A673 (cell line): ENCODE results near the gene RSRC1. TPM values are rescaled to one million over a fixed set of nuclear protein-coding genes. Genes with fewer than 3 reads are reported as not detected.

Experiments
- BruUV-seq: library from RNA; stranded (reverse); fragments of 400-500 nt; replicated peaks from 2 replicates; lab custom pipeline; 2021; lab: Mats Ljungman, UMichigan
- CTCF ChIA-PET: fragments of 300-600 bp; sonication (Branson Sonifier 250); formaldehyde crosslinking; loops from one replicate; lab custom pipeline; 2022; ENCODE audit warnings: antibody characterized with exemption; lab: Charles Lee
- POLR2A ChIA-PET: fragments of 300-600 bp; sonication (Branson Sonifier 250); formaldehyde crosslinking; loops from one replicate; lab custom pipeline; 2022; ENCODE audit warnings: antibody characterized with exemption; ENCODE audit not compliant: low non-redundant PET; lab: Charles Lee
- DNase-seq: peaks from one replicate; pipeline ENCODE4 v3.0.0-alpha.2; 2015; ENCODE audit warnings: low spot score
- H3K27ac ChIP-seq: fragments of 200-600 bp; sonication (generic); 2 replicates; pipeline ENCODE4 v1.5.1; 2016; ENCODE audit warnings: mixed run types, low read depth, mild to moderate bottlenecking, mixed read lengths, antibody characterized with exemption, low read length; ENCODE audit not compliant: poor library complexity, severe bottlenecking
- H3K27me3 ChIP-seq: fragments of 200-600 bp; sonication (generic); replicated peaks from 2 replicates; pipeline ENCODE4 v1.6.1; 2017; ENCODE audit warnings: mixed run types, low read depth, mild to moderate bottlenecking, mixed read lengths, antibody characterized with exemption, low read length; ENCODE audit not compliant: insufficient read depth, poor library complexity
- H3K36me3 ChIP-seq: fragments of 200-600 bp; sonication (generic); 2 replicates; pipeline ENCODE4 v1.6.1; 2016; ENCODE audit warnings: mixed run types, mild to moderate bottlenecking, mixed read lengths, antibody characterized with exemption, low read length; ENCODE audit not compliant: insufficient read depth, poor library complexity, severe bottlenecking
- H3K4me1 ChIP-seq: fragments of 200-600 bp; sonication (generic); 2 replicates; pipeline ENCODE4 v1.6.1; 2017; ENCODE audit warnings: mixed run types, mild to moderate bottlenecking, mixed read lengths, antibody characterized with exemption, low read length; ENCODE audit not compliant: insufficient read depth, poor library complexity, severe bottlenecking
- H3K4me3 ChIP-seq: fragments of 200-600 bp; sonication (generic); 2 replicates; pipeline ENCODE4 v1.5.1; 2016; ENCODE audit warnings: low read depth, mixed run types, mild to moderate bottlenecking, mixed read lengths, low read length; ENCODE audit not compliant: poor library complexity, severe bottlenecking
- H3K9me3 ChIP-seq: fragments of 200-600 bp; sonication (generic); 2 replicates; pipeline ENCODE4 v1.6.1; 2016; ENCODE audit warnings: mixed run types, low read depth, mild to moderate bottlenecking, mixed read lengths, antibody characterized with exemption, low read length; ENCODE audit not compliant: poor library complexity, severe bottlenecking
- CTCF ChIP-seq: fragments of 300-800, 200-600 bp; sonication (generic); conservative IDR thresholded peaks from 2 replicates; pipeline ENCODE4 v1.5.1; 2017; ENCODE audit warnings: low read depth, mild to moderate bottlenecking, antibody characterized with exemption, low read length, moderate library complexity, mixed read lengths
- EZH2 ChIP-seq: fragments of 200-600 bp; sonication (generic); IDR thresholded peaks from 2 replicates; pipeline ENCODE4 v1.6.1; 2017; ENCODE audit warnings: borderline replicate concordance, low read depth, mild to moderate bottlenecking, mixed read lengths, antibody characterized with exemption, low read length; ENCODE audit not compliant: poor library complexity, severe bottlenecking
- intact Hi-C: fragments of 100-400 bp; cut with micrococcal nuclease; formaldehyde crosslinking; loops from one replicate; pipeline ENCODE4 v1.10.0; 2022; ENCODE audit not compliant: unreplicated experiment
- total RNA-seq: library from RNA; stranded (reverse); gene quantifications from 2 replicates; pipeline ENCODE4 v1.2.3, GENCODE V29; 2021

Gene RSRC1
- total RNA-seq, 1 experiment from 2014 or later: 59.4 TPM

GRCh38 chr3:158260392-158260791, 150.5 kb downstream of the RSRC1 start:
- no peak overlapping the region for H3K27ac ChIP-seq
- no peaks in the 10 kb centered on the region for H3K36me3 ChIP-seq
- H3K4me1 ChIP-seq: no peaks in the 10 kb centered on the region
- no peak overlapping the region for H3K4me3 ChIP-seq
- POLR2A ChIA-PET: no interaction called here
- no peak for DNase-seq
- BruUV-seq: no TSS peak
- CTCF ChIA-PET: no interaction called here
- intact Hi-C loops: no loop called here
- H3K27me3 ChIP-seq: no peaks in the 10 kb centered on the region
- peaks cover 6% of the 10 kb centered on the region for H3K9me3 ChIP-seq
- TF ChIP-seq EZH2: no peak
- TF ChIP-seq CTCF: no peak

- no TSS peak for BruUV-seq
- H3K36me3 ChIP-seq: peaks cover under 1% of the 10 kb centered on the region
- intact Hi-C loops: no loop called here
Observed at GRCh38 chr3:158261371-158261991, 151.6 kb downstream of the RSRC1 start.

GRCh38 chr3:158264894-158265293, 155.0 kb downstream of the RSRC1 start:
- CTCF ChIA-PET: no interaction called here
- TF ChIP-seq EZH2 (no peak), CTCF (no peak)
- H3K4me3 ChIP-seq: no peak overlapping the region
- POLR2A ChIA-PET: no interaction called here
- H3K9me3 ChIP-seq: peaks cover 40% of the 10 kb centered on the region
- H3K4me1 ChIP-seq: no peaks in the 10 kb centered on the region
- H3K36me3 ChIP-seq: peaks cover 5% of the 10 kb centered on the region
- no peaks in the 10 kb centered on the region for H3K27me3 ChIP-seq
- no peak for DNase-seq
- intact Hi-C loops: no loop called here
- H3K27ac ChIP-seq: no peak overlapping the region
- BruUV-seq: no TSS peak

More at GRCh38 chr3:158261371-158261991, 151.6 kb downstream of the RSRC1 start:
- TF ChIP-seq CTCF: no peak
- peak; percentile 67 for DNase-seq
- Histone ChIP-seq H3K27ac (no peak overlapping the region), H3K4me1 (no peaks in the 10 kb centered on the region), H3K9me3 (peaks cover 16% of the 10 kb centered on the region), H3K4me3 (no peak overlapping the region), H3K27me3 (no peaks in the 10 kb centered on the region)
- CTCF ChIA-PET: no interaction called here
- POLR2A ChIA-PET: no interaction called here
